ENCODE data around the gene RNF225. TPM values are rescaled to one million over a fixed set of nuclear protein-coding genes. Genes with fewer than 3 reads are reported as not detected.

Gene RNF225
- total and polyA plus RNA-seq, 9 of the 15 experiments (the other 6 are each of a cell fraction or from before 2014, with no cell fraction given), result 0.33 TPM; not detected in 8

DNA sequence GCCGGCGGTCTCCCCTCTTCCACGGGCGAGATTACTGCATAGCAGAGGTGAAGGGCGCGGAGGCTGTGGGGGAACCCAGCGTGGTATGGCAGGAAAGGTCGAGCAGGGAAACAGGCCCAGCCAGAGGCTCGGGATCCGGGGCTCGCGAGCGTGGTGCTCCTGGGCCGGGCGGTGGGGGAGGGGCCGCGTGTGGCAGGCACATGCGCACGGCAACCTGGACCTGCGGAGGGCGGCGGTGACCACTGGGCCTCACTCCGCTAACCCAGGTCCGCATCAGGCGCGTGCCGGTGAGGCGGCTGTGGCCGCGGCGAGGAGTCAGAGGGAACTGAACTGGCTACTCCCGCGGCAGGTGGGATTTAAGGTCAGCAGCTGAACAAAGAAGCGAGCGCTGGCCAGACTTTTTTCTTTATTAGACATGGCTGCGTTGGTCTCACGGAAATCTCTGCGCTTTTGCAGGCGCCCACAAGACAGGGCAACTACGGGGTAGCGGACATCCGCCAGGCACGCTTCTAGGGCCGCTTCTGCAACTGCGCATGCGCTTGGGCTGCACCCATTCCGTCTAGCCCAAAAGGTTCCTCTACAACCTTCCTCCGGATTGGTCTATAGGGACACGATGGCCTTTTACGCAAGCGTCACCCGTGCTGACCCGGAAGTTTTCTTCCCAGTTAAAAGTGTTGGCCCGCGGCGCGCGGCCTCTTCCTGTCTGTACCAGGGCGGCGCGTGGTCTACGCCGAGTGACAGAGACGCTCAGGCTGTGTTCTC, 8.7 kb upstream of the RNF225 start, which contains the start of gene RPS5 (continued):
- TF ChIP-seq, protein P1, sequence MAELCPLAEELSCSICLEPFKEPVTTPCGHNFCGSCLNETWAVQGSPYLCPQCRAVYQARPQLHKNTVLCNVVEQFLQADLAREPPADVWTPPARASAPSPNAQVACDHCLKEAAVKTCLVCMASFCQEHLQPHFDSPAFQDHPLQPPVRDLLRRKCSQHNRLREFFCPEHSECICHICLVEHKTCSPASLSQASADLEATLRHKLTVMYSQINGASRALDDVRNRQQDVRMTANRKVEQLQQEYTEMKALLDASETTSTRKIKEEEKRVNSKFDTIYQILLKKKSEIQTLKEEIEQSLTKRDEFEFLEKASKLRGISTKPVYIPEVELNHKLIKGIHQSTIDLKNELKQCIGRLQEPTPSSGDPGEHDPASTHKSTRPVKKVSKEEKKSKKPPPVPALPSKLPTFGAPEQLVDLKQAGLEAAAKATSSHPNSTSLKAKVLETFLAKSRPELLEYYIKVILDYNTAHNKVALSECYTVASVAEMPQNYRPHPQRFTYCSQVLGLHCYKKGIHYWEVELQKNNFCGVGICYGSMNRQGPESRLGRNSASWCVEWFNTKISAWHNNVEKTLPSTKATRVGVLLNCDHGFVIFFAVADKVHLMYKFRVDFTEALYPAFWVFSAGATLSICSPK (IDR thresholded peaks at IDR 0.05; ENCODE audit: borderline replicate concordance), result no peak
- peak; percentile 16; the same call in 1 of the 2 replicates for TF ChIP-seq DIDO1 (tag; IDR thresholded peaks at IDR 0.05; ENCODE audit: low read depth)
- no peak for TF ChIP-seq LARP7 (IDR thresholded peaks at IDR 0.05)
- TF ChIP-seq ZBTB1 (CRISPR knock-in tag; IDR thresholded peaks at IDR 0.05; ENCODE audit: borderline replicate concordance, low read depth), result no peak
- no peak for TF ChIP-seq TOE1 (IDR thresholded peaks at IDR 0.05; ENCODE audit: borderline replicate concordance)
- TF ChIP-seq TOE1 (CRISPR knock-in tag; IDR thresholded peaks at IDR 0.05; ENCODE audit: borderline replicate concordance, low read depth), result no peak; the same call in 1 of the 2 replicates
- TF ChIP-seq CBX2 (IDR thresholded peaks at IDR 0.05; ENCODE audit: insufficient read depth, low read length, poor library complexity, severe bottlenecking), result no peak
- TF ChIP-seq MITF (IDR thresholded peaks at IDR 0.05), result 0 out of 2 replicates have a peak, but pooled peaks have one; percentile 21
- TF ChIP-seq CBFA2T3 (IDR thresholded peaks at IDR 0.05), result no peak
- no peak; the same call in 1 of the 2 replicates for TF ChIP-seq SP1 (CRISPR knock-in tag; IDR thresholded peaks at IDR 0.05)
